GM21825 (cell line): ENCODE results near the gene TYRP1.

ENCODE experiments used
- ATAC-seq: cut with Tn5 transposase; IDR thresholded peaks from one replicate; pipeline ENCODE4 v1.9.1; 2021; ENCODE audit warnings: mild to moderate bottlenecking, moderate library complexity; ENCODE audit not compliant: unreplicated experiment

Gene TYRP1

GRCh38 chr9:12730198-12730597 lies 37.0 kb downstream of the TYRP1 start:
- no peak for ATAC-seq

DNA sequence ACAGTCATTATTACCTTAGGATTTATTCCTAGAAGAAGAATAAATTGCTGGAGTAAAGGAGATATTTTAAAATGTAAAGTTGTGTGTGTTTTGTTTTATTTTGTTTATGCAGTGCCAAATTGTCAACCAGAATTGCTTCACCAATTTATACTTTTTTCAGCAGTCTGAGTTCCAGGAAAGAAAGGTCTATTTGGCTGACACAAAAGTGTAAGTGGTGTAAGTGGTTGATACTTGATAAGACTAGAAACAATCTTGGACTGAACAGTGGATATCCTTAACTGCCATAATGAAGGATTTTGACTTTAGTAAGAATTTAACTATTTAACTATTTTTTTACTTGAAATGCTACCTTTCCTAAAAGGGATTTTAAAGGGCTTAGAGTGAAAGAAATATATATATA lies 37.7 kb downstream of the TYRP1 start:
- ATAC-seq, result no peak

GRCh38 chr9:12732971-12733370 lies 39.8 kb downstream of the TYRP1 start:
- ATAC-seq, result no peak

- ATAC-seq, result no peak
These were observed 42.5 kb downstream of the TYRP1 start for GRCh38 chr9:12735665-12736064.

GRCh38 chr9:12737871-12738270 lies 44.7 kb downstream of the TYRP1 start:
- no peak for ATAC-seq

GRCh38 chr9:12739014-12739652 lies 45.9 kb downstream of the TYRP1 start:
- ATAC-seq, result no peak

DNA sequence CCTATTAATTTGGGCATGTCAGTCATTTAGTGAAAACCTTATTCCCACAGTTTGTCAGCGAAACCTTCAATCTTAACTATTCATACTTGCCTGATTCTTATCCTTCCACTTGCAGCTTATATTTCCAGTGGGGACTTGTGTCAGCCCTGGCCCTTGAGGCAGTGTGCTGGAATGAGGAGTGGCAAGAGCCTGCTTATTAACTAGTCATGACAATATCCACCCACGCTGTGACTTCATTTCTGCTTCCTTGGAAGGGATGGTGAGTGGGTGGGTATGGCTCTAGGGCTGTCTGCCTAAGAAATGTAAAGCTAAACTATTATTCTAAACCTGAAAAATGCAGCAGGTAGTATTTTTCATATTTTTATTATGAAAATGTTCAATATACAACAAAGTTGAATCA lies 47.7 kb downstream of the TYRP1 start:
- no peak for ATAC-seq

DNA sequence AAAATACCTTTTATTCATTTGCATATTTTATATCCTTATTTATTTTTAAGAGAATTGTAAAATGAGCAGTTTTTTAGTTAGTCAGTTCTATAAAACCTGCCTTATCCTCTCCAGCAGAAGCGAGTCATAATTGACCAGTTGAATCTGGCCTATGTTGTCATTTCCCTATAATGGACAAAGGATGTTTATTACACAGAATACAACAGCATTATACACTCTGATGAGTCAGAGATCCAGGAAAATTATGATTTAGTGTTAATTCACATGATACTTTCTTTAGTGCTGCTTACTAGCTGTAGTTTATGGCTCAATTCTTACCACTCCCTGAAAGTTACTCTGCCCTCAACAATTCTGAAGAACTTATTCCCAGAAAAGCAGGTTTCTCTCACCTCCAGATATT lies 54.8 kb downstream of the TYRP1 start:
- ATAC-seq, result no peak

DNA sequence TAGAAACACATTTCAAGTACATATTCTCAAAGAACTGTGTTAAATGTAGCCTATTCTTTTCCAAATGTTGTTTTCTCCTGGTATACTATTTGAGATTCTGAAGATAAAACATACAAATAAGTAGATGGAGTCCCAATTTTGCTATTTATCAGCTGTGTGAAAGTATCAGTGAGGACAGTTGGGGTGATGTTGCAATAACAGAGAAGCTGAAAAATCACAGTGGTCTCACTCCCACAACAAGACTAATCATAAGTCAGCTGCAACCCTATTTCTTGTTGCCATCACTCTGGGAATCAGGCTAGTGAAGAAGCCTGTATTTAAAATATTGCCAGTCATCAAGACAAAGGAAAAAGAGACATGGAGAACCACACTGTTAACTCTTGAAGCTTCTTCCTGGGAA lies 55.8 kb downstream of the TYRP1 start:
- no peak for ATAC-seq

GRCh38 chr9:12753931-12754330 lies 60.7 kb downstream of the TYRP1 start:
- ATAC-seq, result no peak

DNA sequence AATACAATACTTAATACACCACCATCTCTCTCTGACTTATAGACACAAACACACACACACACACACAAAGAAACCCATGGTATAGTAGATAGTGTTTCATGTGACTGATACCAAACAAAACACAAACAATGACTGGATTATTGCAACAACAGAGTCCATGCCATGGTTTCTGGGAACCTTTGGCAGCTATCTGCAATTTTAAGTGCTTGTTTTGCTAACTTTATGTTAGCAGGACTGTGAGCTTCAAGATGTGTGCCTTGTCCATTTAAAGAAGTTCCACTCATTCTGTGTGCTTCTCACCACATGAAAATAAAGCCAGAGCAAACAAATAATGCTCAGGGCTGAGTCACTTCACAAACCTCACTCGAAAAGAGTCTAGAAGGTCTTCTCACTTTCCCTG lies 66.6 kb downstream of the TYRP1 start:
- ATAC-seq, result no peak
